Measurements from ENCODE around the gene CA5B.

GRCh38 chrX:15739886-15740285 is 1.8 kb downstream of the CA5B start:
- no peak for TF ChIP-seq SIX5 (IDR thresholded peaks at IDR 0.05; ENCODE audit: low read depth, low read length, severe bottlenecking)
- no peak for TF ChIP-seq CTCF (IDR thresholded peaks at IDR 0.05 in 2 of 3, conservative IDR thresholded peaks at IDR 0.05 in 1 of 3; ENCODE audit: control insufficient read depth in 2 of 3, extremely low read depth in 1 of 3, insufficient read depth in 1 of 3, low read depth in 3 of 3, low read length in 3 of 3)
- no peak for TF ChIP-seq ZNF384 (IDR thresholded peaks at IDR 0.05; ENCODE audit: borderline replicate concordance, low read depth, low read length)
- no peak for TF ChIP-seq SUZ12 (IDR thresholded peaks at IDR 0.05; ENCODE audit: unreplicated experiment)
- no peak for TF ChIP-seq KDM1A (IDR thresholded peaks at IDR 0.05; ENCODE audit: borderline replicate concordance)
- no peak for TF ChIP-seq CUX1 (IDR thresholded peaks at IDR 0.05; ENCODE audit: insufficient replicate concordance, low read depth, low read length)
- no peak for TF ChIP-seq BACH1 (IDR thresholded peaks at IDR 0.05; ENCODE audit: borderline replicate concordance)
- TF ChIP-seq EP300 (IDR thresholded peaks at IDR 0.05; ENCODE audit: borderline replicate concordance in 1 of 2, control insufficient read depth in 1 of 2, low read depth in 2 of 2, low read length in 2 of 2), result no peak
- no peak for TF ChIP-seq REST (IDR thresholded peaks at IDR 0.05; ENCODE audit: low read depth, low read length)
- TF ChIP-seq TCF12 (IDR thresholded peaks at IDR 0.05; ENCODE audit: low read depth, low read length), result no peak
- no peak for TF ChIP-seq SIN3A (IDR thresholded peaks at IDR 0.05; ENCODE audit: low read depth, low read length)
- TF ChIP-seq MYC (IDR thresholded peaks at IDR 0.05; ENCODE audit: insufficient read depth, insufficient read length, insufficient replicate concordance, low read length, severe bottlenecking), result no peak
- no peak for TF ChIP-seq ELK1 (IDR thresholded peaks at IDR 0.05; ENCODE audit: low read depth, low read length)

Measured in GM12878 (cell line).